Caco-2 (cell line): ENCODE results near the gene TFB1M. TPM values are rescaled to one million over a fixed set of nuclear protein-coding genes. Genes with fewer than 3 reads are reported as not detected.

Experiments used
- BruUV-seq: library from RNA; stranded (reverse); fragments of 400-500 nt; replicated peaks from 2 replicates; lab custom pipeline; 2021; lab: Mats Ljungman, UMichigan
- CTCF ChIA-PET: fragments of 300-600 bp; sonication (Branson Sonifier 250); formaldehyde crosslinking; loops from one replicate; lab custom pipeline; 2022; ENCODE audit warnings: antibody characterized with exemption; lab: Charles Lee
- POLR2A ChIA-PET: fragments of 300-600 bp; sonication (Branson Sonifier 250); formaldehyde crosslinking; loops from one replicate; lab custom pipeline; 2022; ENCODE audit warnings: antibody characterized with exemption; lab: Charles Lee
- DNase-seq, 2 experiments: peaks; one replicate each; pipeline versions ENCODE4 v3.0.0 to v3.0.0-alpha.2; 2020 to 2022
- H3K27me3 ChIP-seq: replicated peaks from 2 replicates; pipeline ENCODE4 v1.6.0; 2011; ENCODE audit warnings: low read length; ENCODE audit not compliant: control insufficient read depth, insufficient read depth
- H3K36me3 ChIP-seq: 2 replicates; pipeline ENCODE4 v1.5.1; 2011; ENCODE audit warnings: low read length; ENCODE audit not compliant: control insufficient read depth, insufficient read depth
- H3K4me1 ChIP-seq: fragments of 250-450 bp; sonication (Bioruptor Pico); 2 replicates; pipeline ENCODE4 v1.5.1; 2020; ENCODE audit warnings: mild to moderate bottlenecking
- H3K4me3 ChIP-seq: 2 replicates; pipeline ENCODE4 v1.5.1; 2011; ENCODE audit warnings: low read depth, mild to moderate bottlenecking, control low read depth, low read length
- H3K9me3 ChIP-seq: fragments of 250-450 bp; sonication (Bioruptor Pico); 2 replicates; pipeline ENCODE4 v1.5.1; 2020; ENCODE audit warnings: mild to moderate bottlenecking, moderate library complexity
- H3K27ac Mint-ChIP-seq: one replicate; pipeline ENCODE4 v1.8.0; 2022; ENCODE audit warnings: mixed read lengths; ENCODE audit not compliant: unreplicated experiment
- H3K27me3 Mint-ChIP-seq: one replicate; pipeline ENCODE4 v1.8.0; 2022; ENCODE audit warnings: mixed read lengths; ENCODE audit not compliant: insufficient read depth, unreplicated experiment
- H3K36me3 Mint-ChIP-seq: one replicate; pipeline ENCODE4 v1.8.0; 2022; ENCODE audit warnings: mild to moderate bottlenecking, mixed read lengths; ENCODE audit not compliant: insufficient read depth, unreplicated experiment
- H3K4me1 Mint-ChIP-seq: one replicate; pipeline ENCODE4 v1.8.0; 2022; ENCODE audit warnings: low read depth, mixed read lengths; ENCODE audit not compliant: unreplicated experiment
- H3K4me3 Mint-ChIP-seq: one replicate; pipeline ENCODE4 v1.8.0; 2022; ENCODE audit warnings: mild to moderate bottlenecking, moderate library complexity, mixed read lengths; ENCODE audit not compliant: unreplicated experiment
- H3K9me3 Mint-ChIP-seq: one replicate; pipeline ENCODE4 v1.8.0; 2022; ENCODE audit warnings: mixed read lengths; ENCODE audit not compliant: unreplicated experiment
- CTCF ChIP-seq, 2 experiments: fragments of 200-600 bp in 1 of 2; IDR thresholded peaks; 1 replicate in 1 of 2; 2 replicates in 1 of 2; pipeline versions ENCODE4 v1.5.1 to v1.8.0; 2011 to 2022; ENCODE audit warnings: antibody characterized with exemption in 1 of 2, control low read depth in 1 of 2, inconsistent platforms in 1 of 2, low read depth in 1 of 2, low read length in 1 of 2, mild to moderate bottlenecking in 1 of 2, moderate library complexity in 1 of 2; ENCODE audit not compliant: insufficient read depth in 1 of 2, severe bottlenecking in 1 of 2, unreplicated experiment in 1 of 2
- intact Hi-C: fragments of 100-400 bp; cut with micrococcal nuclease; formaldehyde crosslinking; loops from one replicate; pipeline ENCODE4 v1.10.0; 2022; ENCODE audit not compliant: unreplicated experiment
- total RNA-seq: library from RNA; stranded (reverse); gene quantifications from 2 replicates; pipeline ENCODE4 v1.2.3, GENCODE V29; 2022

TFB1M gene
- total RNA-seq, 1 experiment from 2014 or later = 35.7 TPM

- intact Hi-C loops = no loop called here
- DNase-seq = no peak
- ChIA-PET CTCF (no interaction called here), POLR2A (interaction anchor here (0.6 kb wide), 1 partner anchor 186 kb away, joined by 3 read pairs; no protein-coding TSS in a partner anchor)
- Histone ChIP-seq H3K36me3 (peaks cover 1% of the 10 kb centered on the region), H3K4me1 (no peaks in the 10 kb centered on the region), H3K4me3 (no peak overlapping the region), H3K27me3 (no peaks in the 10 kb centered on the region), H3K9me3 (no peaks in the 10 kb centered on the region)
- no peaks in the 10 kb centered on the region for H3K27me3 Mint-ChIP-seq
- H3K36me3 Mint-ChIP-seq = peaks cover 19% of the 10 kb centered on the region
- peak overlapping the region; percentile 29 for H3K27ac Mint-ChIP-seq
- no peak for TF ChIP-seq CTCF (IDR thresholded peaks at IDR 0.05; ENCODE audit: insufficient read depth in 1 of 2, low read depth in 1 of 2, low read length in 1 of 2, severe bottlenecking in 1 of 2, unreplicated experiment in 1 of 2)
- BruUV-seq = no TSS peak
- no peaks in the 10 kb centered on the region for H3K4me1 Mint-ChIP-seq
- no peaks in the 10 kb centered on the region for H3K9me3 Mint-ChIP-seq
- H3K4me3 Mint-ChIP-seq = no peak overlapping the region
Measured at GRCh38 chr6:155262655-155263054, 51.6 kb downstream of the TFB1M start.

GRCh38 chr6:155261111-155261900 is 53.0 kb downstream of the TFB1M start:
- no TSS peak for BruUV-seq
- CTCF ChIA-PET = no interaction called here
- Histone ChIP-seq H3K36me3 (no peaks in the 10 kb centered on the region; the same call in 1 of the 2 replicates), H3K4me1 (no peaks in the 10 kb centered on the region), H3K4me3 (no peak overlapping the region), H3K27me3 (no peaks in the 10 kb centered on the region), H3K9me3 (no peaks in the 10 kb centered on the region)
- Mint-ChIP-seq H3K27me3 (no peaks in the 10 kb centered on the region), H3K4me3 (no peak overlapping the region), H3K9me3 (no peaks in the 10 kb centered on the region), H3K4me1 (no peaks in the 10 kb centered on the region), H3K27ac (peak overlapping the region; percentile 29), H3K36me3 (peaks cover 31% of the 10 kb centered on the region)
- intact Hi-C loops = no loop called here
- POLR2A ChIA-PET = no interaction called here
- no peak for TF ChIP-seq CTCF (IDR thresholded peaks at IDR 0.05; ENCODE audit: insufficient read depth in 1 of 2, low read depth in 1 of 2, low read length in 1 of 2, severe bottlenecking in 1 of 2, unreplicated experiment in 1 of 2)
- DNase-seq = no peak

GRCh38 chr6:155260686-155261085 is 53.6 kb downstream of the TFB1M start:
- no peak for DNase-seq
- no peak overlapping the region for H3K27ac Mint-ChIP-seq
- Histone ChIP-seq H3K9me3 (no peaks in the 10 kb centered on the region), H3K4me3 (no peak overlapping the region), H3K27me3 (no peaks in the 10 kb centered on the region), H3K4me1 (no peaks in the 10 kb centered on the region), H3K36me3 (no peaks in the 10 kb centered on the region)
- peaks cover 27% of the 10 kb centered on the region for H3K36me3 Mint-ChIP-seq
- H3K27me3 Mint-ChIP-seq = no peaks in the 10 kb centered on the region
- BruUV-seq = no TSS peak
- no peaks in the 10 kb centered on the region for H3K9me3 Mint-ChIP-seq
- CTCF ChIA-PET = no interaction called here
- POLR2A ChIA-PET = no interaction called here
- intact Hi-C loops = no loop called here
- no peak for TF ChIP-seq CTCF (IDR thresholded peaks at IDR 0.05; ENCODE audit: insufficient read depth in 1 of 2, low read depth in 1 of 2, low read length in 1 of 2, severe bottlenecking in 1 of 2, unreplicated experiment in 1 of 2)
- no peaks in the 10 kb centered on the region for H3K4me1 Mint-ChIP-seq
- no peak overlapping the region for H3K4me3 Mint-ChIP-seq
